Skeletal muscle satellite cell (primary cell): ENCODE measurements around the gene PTPRQ.
"Not testable (repeated sequence)": the region's sequence is repeated elsewhere in the genome, so short reads cannot be mapped to it uniquely, and the experiment has no call there.

Experiments
- H3K27me3 ChIP-seq: 2 replicates; pipeline ENCODE4 v1.7.0; 2013; ENCODE audit warnings: low read length; ENCODE audit not compliant: control insufficient read depth, insufficient read depth
- H3K36me3 ChIP-seq: 2 replicates; pipeline ENCODE4 v1.7.0; 2013; ENCODE audit warnings: mild to moderate bottlenecking, control low read depth, low read length; ENCODE audit not compliant: insufficient read depth
- H3K4me1 ChIP-seq: 2 replicates; pipeline ENCODE4 v1.7.0; 2013; ENCODE audit warnings: low read length; ENCODE audit not compliant: control insufficient read depth, insufficient read depth
- H3K4me2 ChIP-seq: 2 replicates; pipeline ENCODE4 v1.7.0; 2013; ENCODE audit warnings: mild to moderate bottlenecking, low read length
- H3K4me3 ChIP-seq: 2 replicates; pipeline ENCODE4 v1.7.0; 2013; ENCODE audit warnings: low read length
- H3K9ac ChIP-seq: 2 replicates; pipeline ENCODE4 v1.7.0; 2013; ENCODE audit warnings: mild to moderate bottlenecking, low read depth, low read length, moderate library complexity
- H3K9me3 ChIP-seq: replicated peaks from 2 replicates; pipeline ENCODE4 v1.7.0; 2013; ENCODE audit warnings: mild to moderate bottlenecking, control low read depth, low read length

Gene PTPRQ

GRCh38 chr12:80662586-80662985 is 218.6 kb downstream of the PTPRQ start:
- no peaks in the 10 kb centered on the region for H3K4me1 ChIP-seq
- no peak overlapping the region for H3K9ac ChIP-seq
- no peaks in the 10 kb centered on the region for H3K36me3 ChIP-seq
- no peak overlapping the region for H3K4me2 ChIP-seq
- no peak overlapping the region for H3K4me3 ChIP-seq
- no peaks in the 10 kb centered on the region for H3K9me3 ChIP-seq
- H3K27me3 ChIP-seq = no peaks in the 10 kb centered on the region

- H3K4me3 ChIP-seq = no peak overlapping the region
- peaks cover 9% of the 10 kb centered on the region for H3K4me1 ChIP-seq
- no peaks in the 10 kb centered on the region for H3K9me3 ChIP-seq
- H3K36me3 ChIP-seq = no peaks in the 10 kb centered on the region
- no peak overlapping the region for H3K4me2 ChIP-seq
- no peak overlapping the region for H3K9ac ChIP-seq
- no peaks in the 10 kb centered on the region for H3K27me3 ChIP-seq
These were observed 226.2 kb downstream of the PTPRQ start for GRCh38 chr12:80670214-80670613.

- not testable (repeated sequence) for H3K4me2 ChIP-seq, H3K9me3 ChIP-seq, H3K4me3 ChIP-seq, H3K27me3 ChIP-seq, H3K36me3 ChIP-seq
- H3K4me1 ChIP-seq = peaks cover 33% of the 10 kb centered on the region
- peak overlapping the region; percentile 63 for H3K9ac ChIP-seq
These were observed 232.1 kb downstream of the PTPRQ start for GRCh38 chr12:80676042-80676636.

GRCh38 chr12:80676856-80677255 is 232.8 kb downstream of the PTPRQ start:
- Histone ChIP-seq H3K4me3 (no peak overlapping the region), H3K4me2 (no peak overlapping the region), H3K9ac (no peak overlapping the region), H3K4me1 (peaks cover 37% of the 10 kb centered on the region), H3K36me3 (no peaks in the 10 kb centered on the region), H3K9me3 (no peaks in the 10 kb centered on the region), H3K27me3 (no peaks in the 10 kb centered on the region)

- H3K4me2 ChIP-seq = no peak overlapping the region
- H3K4me1 ChIP-seq = peaks cover 46% of the 10 kb centered on the region
- no peak overlapping the region for H3K4me3 ChIP-seq
- no peaks in the 10 kb centered on the region for H3K36me3 ChIP-seq
- H3K9me3 ChIP-seq = no peaks in the 10 kb centered on the region
- H3K27me3 ChIP-seq = no peaks in the 10 kb centered on the region
- no peak overlapping the region for H3K9ac ChIP-seq
These were observed 234.0 kb downstream of the PTPRQ start for GRCh38 chr12:80677994-80678393.

- H3K4me1 ChIP-seq = peaks cover 46% of the 10 kb centered on the region
- H3K9ac ChIP-seq = peak overlapping the region; percentile 20
- H3K36me3 ChIP-seq = no peaks in the 10 kb centered on the region
- H3K9me3 ChIP-seq = no peaks in the 10 kb centered on the region
- H3K27me3 ChIP-seq = no peaks in the 10 kb centered on the region
- H3K4me3 ChIP-seq = no peak overlapping the region
- peak overlapping the region; percentile 7 for H3K4me2 ChIP-seq
These were observed 235.5 kb downstream of the PTPRQ start for GRCh38 chr12:80679346-80680131.

- Histone ChIP-seq H3K36me3 (no peaks in the 10 kb centered on the region), H3K4me2 (peak overlapping the region; percentile 74), H3K9ac (peak overlapping the region; percentile 83), H3K4me3 (peak overlapping the region; percentile 13), H3K27me3 (no peaks in the 10 kb centered on the region), H3K9me3 (no peaks in the 10 kb centered on the region), H3K4me1 (peaks cover 36% of the 10 kb centered on the region)
These were observed 237.3 kb downstream of the PTPRQ start for GRCh38 chr12:80681287-80681686.

- H3K4me1 ChIP-seq = peaks cover 36% of the 10 kb centered on the region
- H3K36me3 ChIP-seq = no peaks in the 10 kb centered on the region
- H3K27me3 ChIP-seq = no peaks in the 10 kb centered on the region
- H3K4me3 ChIP-seq = peak overlapping the region; percentile 52
- H3K4me2 ChIP-seq = peak overlapping the region; percentile 74
- peak overlapping the region; percentile 83 for H3K9ac ChIP-seq
- no peaks in the 10 kb centered on the region for H3K9me3 ChIP-seq
These were observed 237.8 kb downstream of the PTPRQ start for GRCh38 chr12:80681786-80682185.

- Histone ChIP-seq H3K4me2 (no peak overlapping the region), H3K36me3 (no peaks in the 10 kb centered on the region), H3K9ac (no peak overlapping the region)
These were observed 240.1 kb downstream of the PTPRQ start for GRCh38 chr12:80684077-80684495.

GRCh38 chr12:80690090-80690489 is 246.1 kb downstream of the PTPRQ start:
- H3K9ac ChIP-seq = no peak overlapping the region
- H3K4me1 ChIP-seq = no peaks in the 10 kb centered on the region
- no peaks in the 10 kb centered on the region for H3K9me3 ChIP-seq
- no peaks in the 10 kb centered on the region for H3K27me3 ChIP-seq
- no peak overlapping the region for H3K4me3 ChIP-seq
- H3K36me3 ChIP-seq = no peaks in the 10 kb centered on the region
- H3K4me2 ChIP-seq = no peak overlapping the region

More at GRCh38 chr12:80684077-80684495, 240.1 kb downstream of the PTPRQ start:
- H3K4me3 ChIP-seq = no peak overlapping the region
- H3K27me3 ChIP-seq = no peaks in the 10 kb centered on the region
- H3K4me1 ChIP-seq = peaks cover 26% of the 10 kb centered on the region
- H3K9me3 ChIP-seq = no peaks in the 10 kb centered on the region

- Histone ChIP-seq H3K4me3 (no peak overlapping the region), H3K4me1 (no peaks in the 10 kb centered on the region), H3K9me3 (no peaks in the 10 kb centered on the region), H3K27me3 (no peaks in the 10 kb centered on the region), H3K36me3 (no peaks in the 10 kb centered on the region), H3K9ac (no peak overlapping the region), H3K4me2 (no peak overlapping the region)
These were observed 246.5 kb downstream of the PTPRQ start for GRCh38 chr12:80690513-80690912.

- H3K9ac ChIP-seq = no peak overlapping the region
- H3K4me3 ChIP-seq = no peak overlapping the region
- peaks cover 1% of the 10 kb centered on the region for H3K4me1 ChIP-seq
- H3K27me3 ChIP-seq = no peaks in the 10 kb centered on the region
- no peaks in the 10 kb centered on the region for H3K36me3 ChIP-seq
- no peaks in the 10 kb centered on the region for H3K9me3 ChIP-seq
- no peak overlapping the region for H3K4me2 ChIP-seq
These were observed 248.1 kb downstream of the PTPRQ start for GRCh38 chr12:80692114-80692513.
